HCT116 (cell line): ENCODE measurements around the gene EMILIN2.

Experiments used
- EZH2 ChIP-seq: fragments of 200-600 bp; sonication (generic); IDR thresholded peaks from 2 replicates; pipeline ENCODE4 v1.6.1; 2017; ENCODE audit warnings: antibody characterized with exemption, mixed run types
- POLR2AphosphoS5 ChIP-seq: IDR thresholded peaks from 2 replicates; pipeline ENCODE4 v1.6.1; 2011; ENCODE audit warnings: mild to moderate bottlenecking, low read depth, low read length, moderate library complexity
- TCF7L2 ChIP-seq: IDR thresholded peaks from 2 replicates; pipeline ENCODE4 v1.7.0; 2011; ENCODE audit warnings: borderline replicate concordance, inconsistent platforms; ENCODE audit not compliant: insufficient read depth, insufficient read length; ENCODE audit errors: extremely low read depth
- TF ChIP-seq, protein P1 (sequence below), 3 experiments: fragments of 200-600 bp in 1 of 3; sonication (generic) in 1 of 3; IDR thresholded peaks in 2 of 3; conservative IDR thresholded peaks in 1 of 3; 2 replicates each; pipeline ENCODE4 v1.5.1; 2012 to 2017; ENCODE audit warnings: low read depth in 2 of 3, low read length in 2 of 3, antibody characterized with exemption in 1 of 3, borderline replicate concordance in 1 of 3, control low read depth in 1 of 3, mild to moderate bottlenecking in 1 of 3, mixed read lengths in 1 of 3, mixed run types in 1 of 3, moderate library complexity in 1 of 3; ENCODE audit not compliant: insufficient read depth in 1 of 3

DNA sequence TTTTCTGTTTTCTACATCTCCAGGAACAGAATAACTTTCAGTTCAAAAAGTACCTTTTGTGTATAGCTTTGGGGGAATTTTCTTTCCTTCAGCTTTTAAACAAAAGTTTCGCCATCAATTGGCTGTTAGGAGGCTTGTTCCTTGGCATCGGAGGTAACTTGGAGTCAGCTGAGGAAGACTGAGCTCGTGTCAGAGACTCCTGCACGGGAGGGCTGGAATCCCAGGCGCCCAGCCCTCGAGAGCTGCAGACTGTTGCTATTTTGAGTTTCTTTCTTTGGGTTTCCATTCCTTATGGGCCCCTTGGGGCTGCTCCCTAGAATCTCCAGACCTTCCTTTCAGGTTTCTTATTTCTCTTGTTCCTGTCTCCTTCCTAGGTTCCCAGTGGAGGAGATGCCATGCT lies 8.1 kb downstream of the EMILIN2 start:
- TF ChIP-seq, protein P1, sequence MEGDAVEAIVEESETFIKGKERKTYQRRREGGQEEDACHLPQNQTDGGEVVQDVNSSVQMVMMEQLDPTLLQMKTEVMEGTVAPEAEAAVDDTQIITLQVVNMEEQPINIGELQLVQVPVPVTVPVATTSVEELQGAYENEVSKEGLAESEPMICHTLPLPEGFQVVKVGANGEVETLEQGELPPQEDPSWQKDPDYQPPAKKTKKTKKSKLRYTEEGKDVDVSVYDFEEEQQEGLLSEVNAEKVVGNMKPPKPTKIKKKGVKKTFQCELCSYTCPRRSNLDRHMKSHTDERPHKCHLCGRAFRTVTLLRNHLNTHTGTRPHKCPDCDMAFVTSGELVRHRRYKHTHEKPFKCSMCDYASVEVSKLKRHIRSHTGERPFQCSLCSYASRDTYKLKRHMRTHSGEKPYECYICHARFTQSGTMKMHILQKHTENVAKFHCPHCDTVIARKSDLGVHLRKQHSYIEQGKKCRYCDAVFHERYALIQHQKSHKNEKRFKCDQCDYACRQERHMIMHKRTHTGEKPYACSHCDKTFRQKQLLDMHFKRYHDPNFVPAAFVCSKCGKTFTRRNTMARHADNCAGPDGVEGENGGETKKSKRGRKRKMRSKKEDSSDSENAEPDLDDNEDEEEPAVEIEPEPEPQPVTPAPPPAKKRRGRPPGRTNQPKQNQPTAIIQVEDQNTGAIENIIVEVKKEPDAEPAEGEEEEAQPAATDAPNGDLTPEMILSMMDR (IDR thresholded peaks at IDR 0.05 in 2 of 3, conservative IDR thresholded peaks at IDR 0.05 in 1 of 3; ENCODE audit: borderline replicate concordance in 1 of 3, insufficient read depth in 1 of 3, low read depth in 2 of 3, low read length in 2 of 3), result no peak
- no peak for TF ChIP-seq EZH2
- TF ChIP-seq POLR2AphosphoS5, result no peak
- TF ChIP-seq TCF7L2, result no peak
